Measurements from ENCODE around the gene SPINT2. TPM values are rescaled to one million over a fixed set of nuclear protein-coding genes. Genes with fewer than 3 reads are reported as not detected.

SPINT2 gene
- total RNA-seq, 4 donors from 2014 or later, result 11.8 to 72.8 (median 29.4) TPM

- no peak for TF ChIP-seq POLR2A (IDR thresholded peaks at IDR 0.05)
- TF ChIP-seq, protein P1, sequence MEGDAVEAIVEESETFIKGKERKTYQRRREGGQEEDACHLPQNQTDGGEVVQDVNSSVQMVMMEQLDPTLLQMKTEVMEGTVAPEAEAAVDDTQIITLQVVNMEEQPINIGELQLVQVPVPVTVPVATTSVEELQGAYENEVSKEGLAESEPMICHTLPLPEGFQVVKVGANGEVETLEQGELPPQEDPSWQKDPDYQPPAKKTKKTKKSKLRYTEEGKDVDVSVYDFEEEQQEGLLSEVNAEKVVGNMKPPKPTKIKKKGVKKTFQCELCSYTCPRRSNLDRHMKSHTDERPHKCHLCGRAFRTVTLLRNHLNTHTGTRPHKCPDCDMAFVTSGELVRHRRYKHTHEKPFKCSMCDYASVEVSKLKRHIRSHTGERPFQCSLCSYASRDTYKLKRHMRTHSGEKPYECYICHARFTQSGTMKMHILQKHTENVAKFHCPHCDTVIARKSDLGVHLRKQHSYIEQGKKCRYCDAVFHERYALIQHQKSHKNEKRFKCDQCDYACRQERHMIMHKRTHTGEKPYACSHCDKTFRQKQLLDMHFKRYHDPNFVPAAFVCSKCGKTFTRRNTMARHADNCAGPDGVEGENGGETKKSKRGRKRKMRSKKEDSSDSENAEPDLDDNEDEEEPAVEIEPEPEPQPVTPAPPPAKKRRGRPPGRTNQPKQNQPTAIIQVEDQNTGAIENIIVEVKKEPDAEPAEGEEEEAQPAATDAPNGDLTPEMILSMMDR (IDR thresholded peaks at IDR 0.05), result no peak
- Histone ChIP-seq H3K4me1 (no peaks in the 10 kb centered on the region), H3K27ac (no peak overlapping the region), H3K4me3 (peak overlapping the region in 1 of 2 donors; percentile 53), H3K9me3 (no peaks in the 10 kb centered on the region), H3K36me3 (no peaks in the 10 kb centered on the region), H3K27me3 (no peaks in the 10 kb centered on the region)
- DNase-seq, result no peak
- intact Hi-C loops (cut with DNase I; ENCODE audit: low total_unique reads), result no loop called here
These were observed 964 bp downstream of the SPINT2 start for GRCh38 chr19:38265213-38265861.

DNA sequence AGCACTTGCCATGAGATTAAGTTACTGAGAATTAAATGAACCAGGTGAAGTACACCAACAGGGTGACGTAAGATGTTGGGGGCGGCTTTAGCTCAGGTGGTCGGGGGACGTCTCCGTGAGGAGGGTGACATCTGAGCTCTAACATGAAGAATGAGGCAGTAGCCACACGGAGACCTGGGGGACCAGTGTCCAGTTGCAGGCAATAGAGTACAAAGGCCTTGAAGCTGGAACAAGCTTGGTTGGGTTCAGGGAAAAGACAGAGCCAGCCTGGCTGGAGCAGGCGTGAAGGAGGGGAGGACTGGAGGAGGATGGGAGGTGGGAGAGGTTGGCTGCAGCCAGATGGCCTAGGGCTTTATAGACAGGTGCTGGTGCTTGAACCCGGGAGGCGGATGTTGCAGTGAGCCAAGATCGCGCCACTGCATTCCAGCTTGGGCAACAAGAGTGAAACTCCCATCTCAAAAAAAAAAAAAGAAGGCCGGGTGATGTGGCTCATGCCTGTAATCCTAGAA lies 1.6 kb downstream of the SPINT2 start:
- no peaks in the 10 kb centered on the region for H3K36me3 ChIP-seq
- H3K27me3 ChIP-seq, result no peaks in the 10 kb centered on the region
- DNase-seq, result no peak
- TF ChIP-seq, protein P1 (IDR thresholded peaks at IDR 0.05), result no peak
- TF ChIP-seq POLR2A (IDR thresholded peaks at IDR 0.05), result no peak
- no peak overlapping the region for H3K4me3 ChIP-seq
- no peaks in the 10 kb centered on the region for H3K4me1 ChIP-seq
- H3K9me3 ChIP-seq, result no peaks in the 10 kb centered on the region
- no peak overlapping the region for H3K27ac ChIP-seq
- intact Hi-C loops (cut with DNase I; ENCODE audit: low total_unique reads), result no loop called here

GRCh38 chr19:38266981-38267597 lies 2.7 kb downstream of the SPINT2 start:
- DNase-seq, result no peak
- no peak overlapping the region for H3K4me3 ChIP-seq
- no peaks in the 10 kb centered on the region for H3K4me1 ChIP-seq
- intact Hi-C loops (cut with DNase I; ENCODE audit: low total_unique reads), result no loop called here
- no peaks in the 10 kb centered on the region for H3K9me3 ChIP-seq
- H3K27me3 ChIP-seq, result no peaks in the 10 kb centered on the region
- no peaks in the 10 kb centered on the region for H3K36me3 ChIP-seq
- TF ChIP-seq, protein P1 (IDR thresholded peaks at IDR 0.05), result no peak
- TF ChIP-seq POLR2A (IDR thresholded peaks at IDR 0.05), result no peak
- H3K27ac ChIP-seq, result no peak overlapping the region

DNA sequence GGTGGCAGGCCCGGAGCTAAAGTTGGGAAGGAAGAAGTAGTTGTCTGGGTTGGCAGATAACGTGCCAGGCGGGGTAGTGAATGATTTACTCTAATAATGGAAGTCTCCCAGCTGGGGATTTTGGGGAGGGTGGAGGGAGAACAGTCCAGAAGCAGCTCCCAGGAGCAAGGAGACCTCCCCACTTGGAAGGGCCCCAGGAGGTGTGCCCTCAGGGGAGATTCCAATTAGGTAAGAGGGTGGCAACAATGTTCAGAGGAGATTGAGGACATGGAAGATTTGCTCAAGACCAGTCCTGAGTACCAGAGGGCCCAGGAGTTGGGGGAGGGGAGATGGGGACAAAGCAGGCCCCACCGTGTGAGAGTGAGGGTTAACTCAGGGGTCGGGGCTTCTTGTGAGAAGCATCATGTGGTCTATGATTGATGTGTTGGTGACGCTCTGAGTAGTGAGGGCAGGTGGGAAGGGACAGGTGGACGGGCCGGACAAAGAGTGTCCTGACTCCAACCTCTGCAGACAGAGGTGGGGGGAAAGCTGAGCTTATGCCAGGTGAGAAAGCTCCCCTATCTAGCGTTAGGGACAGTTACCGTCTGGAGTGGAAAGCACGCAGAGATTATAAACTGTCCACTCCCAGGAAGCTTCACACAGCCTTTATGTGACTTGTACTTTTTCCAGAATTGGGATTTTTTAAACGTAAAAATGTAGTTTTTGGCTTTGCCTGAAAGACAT lies 3.5 kb downstream of the SPINT2 start:
- Histone ChIP-seq H3K27ac (no peak overlapping the region), H3K36me3 (no peaks in the 10 kb centered on the region), H3K9me3 (no peaks in the 10 kb centered on the region), H3K27me3 (no peaks in the 10 kb centered on the region), H3K4me1 (no peaks in the 10 kb centered on the region), H3K4me3 (no peak overlapping the region)
- intact Hi-C loops (cut with DNase I; ENCODE audit: low total_unique reads), result no loop called here
- no peak for TF ChIP-seq POLR2A (IDR thresholded peaks at IDR 0.05)
- TF ChIP-seq, protein P1 (IDR thresholded peaks at IDR 0.05), result no peak
- DNase-seq, result no peak

DNA sequence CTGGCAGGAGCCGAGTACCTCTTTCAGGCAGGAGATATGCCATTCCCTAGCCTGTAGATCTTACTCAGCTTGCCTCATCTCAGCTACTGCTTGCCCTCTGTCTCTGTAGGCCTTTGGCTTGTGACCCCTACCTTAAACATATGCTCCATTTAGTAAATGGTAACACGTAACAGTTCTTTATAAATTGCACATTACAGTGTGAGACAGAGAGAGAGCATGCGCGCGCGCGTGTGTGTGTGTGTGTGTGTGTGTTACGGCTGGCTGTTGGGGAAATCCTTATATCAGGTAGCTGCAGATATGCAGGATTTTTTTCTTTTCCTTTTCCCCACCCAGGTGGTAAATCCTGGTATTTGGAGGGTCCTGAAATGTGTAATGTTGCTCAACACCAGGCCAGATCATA lies 4.2 kb downstream of the SPINT2 start:
- DNase-seq, result no peak
- no peaks in the 10 kb centered on the region for H3K4me1 ChIP-seq
- TF ChIP-seq, protein P1 (IDR thresholded peaks at IDR 0.05), result no peak
- TF ChIP-seq POLR2A (IDR thresholded peaks at IDR 0.05), result no peak
- H3K4me3 ChIP-seq, result no peak overlapping the region
- no peak overlapping the region for H3K27ac ChIP-seq
- H3K27me3 ChIP-seq, result no peaks in the 10 kb centered on the region
- intact Hi-C loops (cut with DNase I; ENCODE audit: low total_unique reads), result no loop called here
- no peaks in the 10 kb centered on the region for H3K9me3 ChIP-seq
- no peaks in the 10 kb centered on the region for H3K36me3 ChIP-seq
